Stimulated activated CD8-positive, alpha-beta memory T cell treated with anti-CD3 and anti-CD28 coated beads, Interleukin-12 subunit alpha, Interleukin-12 subunit beta, amount 100 ng/mL, for 24 hours (primary cell): ENCODE data around the gene ASPSCR1.
"Not testable (repeated sequence)": the region's sequence is repeated elsewhere in the genome, so short reads cannot be mapped to it uniquely, and the experiment has no call there.

Source experiments
- DNase-seq: peaks from one replicate; pipeline ENCODE4 v3.0.0-alpha.2; 2020; ENCODE audit errors: extremely low read depth

ASPSCR1 gene

DNA sequence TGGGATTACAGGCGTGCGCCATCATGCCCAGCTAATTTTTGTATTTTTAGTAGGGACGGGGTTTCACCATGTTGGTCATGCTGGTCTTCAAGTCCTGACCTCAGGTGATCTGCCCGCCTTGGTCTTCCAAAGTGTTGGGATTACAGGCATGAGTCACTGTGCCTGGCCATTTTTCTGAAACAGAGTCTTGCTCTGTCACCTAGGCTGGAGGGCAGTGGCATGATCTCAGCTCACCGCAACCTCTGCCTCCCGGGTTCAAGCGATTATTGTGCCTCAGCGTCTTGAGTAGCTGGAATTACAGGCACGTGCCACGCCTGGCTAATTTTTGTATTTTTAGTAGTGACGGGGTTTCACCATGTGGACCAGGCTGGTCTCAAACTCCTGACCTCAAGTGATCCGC lies 4.1 kb downstream of the ASPSCR1 start:
- not testable (repeated sequence) for DNase-seq

DNA sequence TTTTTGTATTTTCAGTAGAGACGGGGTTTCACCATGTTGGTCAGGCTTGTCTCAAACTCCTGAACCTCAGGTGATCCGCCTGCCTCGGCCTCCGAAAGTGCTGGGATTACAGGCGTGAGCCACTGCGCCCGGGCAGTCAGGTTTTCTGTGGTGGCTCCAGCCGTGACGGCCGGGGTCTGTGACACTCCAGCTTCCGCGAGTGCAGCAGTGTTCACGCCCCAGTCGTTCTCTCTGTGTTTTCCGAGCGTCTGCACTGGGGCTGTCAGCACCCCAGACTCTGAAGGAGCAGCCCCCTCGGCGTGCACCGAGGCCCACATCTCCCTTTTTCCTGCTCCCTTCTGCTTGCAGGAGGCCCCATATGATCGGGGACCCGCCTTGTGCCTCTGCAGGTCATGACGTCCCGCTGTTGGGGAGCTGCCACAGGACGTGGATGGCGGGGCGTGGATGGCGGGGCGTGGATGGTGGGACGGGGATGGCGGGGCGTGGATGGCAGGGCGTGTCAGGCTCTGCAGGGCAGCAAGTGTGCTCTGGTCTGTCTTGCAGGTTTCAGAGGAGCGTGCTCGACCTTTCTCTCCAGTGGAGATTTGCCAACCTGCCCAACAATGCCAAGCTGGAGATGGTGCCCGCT lies 5.7 kb downstream of the ASPSCR1 start:
- no peak for DNase-seq

DNA sequence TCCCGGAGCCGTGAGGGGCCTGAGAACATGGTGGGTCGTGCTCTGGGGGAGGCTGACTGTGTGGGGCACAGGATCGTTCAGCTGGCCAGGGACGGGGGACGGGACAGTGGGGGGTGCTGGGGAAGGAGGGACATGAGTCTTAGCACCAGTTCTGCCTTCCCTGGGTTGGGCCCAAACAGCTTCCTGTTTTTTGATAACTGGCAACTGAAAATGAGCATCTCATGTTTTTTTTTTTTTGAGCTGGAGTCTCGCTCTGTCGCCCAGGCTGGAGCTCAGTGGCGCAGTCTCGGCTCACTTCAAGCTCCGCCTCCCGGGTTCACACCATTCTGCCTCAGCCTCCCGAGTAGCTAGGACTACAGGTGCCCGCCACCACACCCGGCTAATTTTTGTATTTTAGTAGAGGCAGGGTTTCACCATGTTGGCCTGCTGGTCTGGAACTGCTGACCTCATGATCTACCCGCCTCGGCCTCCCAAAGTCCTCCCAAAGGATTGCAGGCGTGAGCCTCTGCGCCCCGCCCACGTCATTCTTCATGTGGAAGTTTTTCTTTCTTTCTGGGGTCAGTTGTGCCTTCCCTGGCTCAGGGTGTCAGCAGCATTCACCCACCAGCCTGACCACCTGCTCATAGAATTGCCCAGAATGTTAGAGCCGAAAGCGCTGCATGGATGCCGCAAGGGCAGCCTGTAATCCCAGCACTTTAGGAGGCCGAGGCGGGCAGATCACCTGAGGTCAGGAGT lies 6.4 kb downstream of the ASPSCR1 start:
- DNase-seq: no peak

DNA sequence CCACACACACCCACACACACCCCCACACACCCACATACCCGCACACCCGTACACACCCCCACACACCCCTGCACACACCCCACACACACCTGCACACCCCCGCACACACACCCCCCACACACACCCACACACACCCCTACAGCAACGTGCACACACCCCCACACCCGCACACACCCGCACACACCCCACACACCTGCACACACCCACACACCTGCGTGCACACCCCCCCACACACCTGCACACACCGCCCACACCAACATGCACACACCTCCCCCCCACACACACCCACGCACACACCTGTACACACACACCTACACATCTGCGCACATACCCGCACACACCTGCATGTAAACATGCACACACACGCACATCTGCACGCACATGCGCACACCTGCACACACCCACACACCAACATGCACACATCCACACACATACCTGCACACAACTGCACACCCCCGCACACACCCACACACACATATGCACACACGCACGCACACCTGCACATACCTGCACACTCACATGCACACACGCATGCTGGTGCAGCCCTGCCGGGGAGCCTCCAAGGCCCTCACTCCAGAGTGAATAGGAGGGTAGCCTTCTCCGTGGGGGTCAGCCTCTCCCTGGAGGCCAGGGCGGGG lies 7.5 kb downstream of the ASPSCR1 start:
- no peak for DNase-seq

DNA sequence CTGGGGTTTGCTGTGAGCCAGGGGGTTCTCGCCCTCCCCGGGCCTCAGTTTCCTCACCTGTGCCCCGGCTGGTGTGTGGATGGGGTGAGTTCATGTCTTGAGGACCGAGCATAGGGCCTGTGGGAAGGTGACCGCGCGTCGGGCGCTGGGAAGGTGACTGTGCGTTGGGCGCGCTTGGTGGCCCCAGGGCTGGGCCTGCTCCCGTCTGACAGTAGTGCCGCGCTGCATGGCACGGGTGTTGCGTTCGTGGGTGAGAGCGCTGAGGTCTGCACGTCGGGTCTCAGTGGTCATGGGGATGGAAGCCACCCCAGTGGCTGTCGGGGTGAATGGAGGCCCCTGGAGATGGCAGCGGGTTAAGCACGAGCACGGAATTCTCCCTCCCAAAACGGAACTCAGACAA lies 9.2 kb downstream of the ASPSCR1 start:
- no peak for DNase-seq

DNA sequence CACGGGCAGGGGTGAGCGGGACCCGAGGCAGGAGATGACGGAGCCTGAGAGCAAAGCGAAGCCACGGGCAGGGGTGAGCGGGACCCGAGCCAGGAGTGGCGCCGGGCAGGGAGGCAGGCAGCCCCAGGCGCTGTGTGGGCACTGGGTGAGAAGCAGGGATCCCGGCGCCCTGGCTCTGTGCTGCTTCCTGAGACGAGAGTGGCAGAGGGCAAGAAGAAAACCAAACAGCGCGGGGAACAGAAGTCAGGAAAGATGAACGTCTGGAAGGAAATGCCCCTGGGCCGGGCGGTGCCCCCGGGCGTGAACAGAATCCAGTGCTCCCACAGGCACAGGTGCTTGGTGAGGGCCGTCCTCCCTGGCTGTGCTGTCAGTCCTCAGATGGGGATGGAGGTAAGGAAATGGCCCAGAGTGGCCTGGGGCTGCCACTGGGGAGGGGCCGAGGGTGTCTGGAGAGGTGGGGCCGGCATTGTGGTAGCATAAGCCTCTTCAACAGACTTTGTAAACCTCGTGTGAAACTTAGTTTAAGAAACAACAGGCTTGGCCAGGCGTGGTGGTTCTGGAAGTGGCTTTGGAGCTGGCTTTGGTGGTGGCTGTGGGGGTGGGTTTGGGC lies 9.8 kb downstream of the ASPSCR1 start:
- no peak for DNase-seq

DNA sequence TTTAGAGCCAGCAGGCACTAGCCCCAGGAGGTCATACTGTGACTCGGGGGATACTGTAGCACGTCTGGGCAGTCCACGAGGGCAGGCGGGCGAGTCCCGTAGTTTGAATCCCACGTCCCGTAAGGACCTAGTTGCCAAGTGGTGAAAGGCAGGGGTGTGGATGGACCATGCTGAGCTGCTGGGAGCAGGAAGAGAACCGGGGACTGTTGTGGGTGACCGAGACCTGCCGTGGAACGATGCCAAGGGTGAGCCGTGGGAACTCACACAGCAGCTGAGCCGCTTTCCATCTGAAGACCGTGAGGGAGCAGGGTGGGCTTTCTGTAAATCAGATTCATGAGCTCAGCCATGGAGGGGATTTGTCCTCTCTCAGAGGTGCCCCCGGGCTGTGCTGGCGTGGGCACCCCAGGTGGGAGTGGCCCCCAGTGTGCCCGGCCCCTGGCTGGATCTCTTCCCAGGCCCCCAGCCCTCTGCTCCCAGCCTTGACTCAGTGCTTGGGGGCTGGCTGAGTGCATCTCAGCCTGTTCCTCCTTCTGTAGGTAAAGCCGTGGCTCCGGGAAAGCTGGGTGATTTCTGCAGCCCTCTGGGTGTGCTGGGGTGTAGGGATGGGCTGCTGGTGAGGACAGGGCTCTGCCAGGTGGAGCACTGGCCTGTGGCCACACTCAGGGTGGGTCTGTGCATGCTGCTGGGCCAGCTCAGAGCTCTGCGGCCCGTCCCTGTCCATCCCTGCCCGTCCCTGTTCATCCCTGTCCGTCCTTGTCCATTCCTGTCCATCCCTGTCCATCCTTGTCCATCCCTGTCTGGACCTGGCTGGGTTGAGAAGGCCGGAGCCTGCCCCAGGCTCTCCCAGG lies 13.6 kb downstream of the ASPSCR1 start:
- DNase-seq: no peak

DNA sequence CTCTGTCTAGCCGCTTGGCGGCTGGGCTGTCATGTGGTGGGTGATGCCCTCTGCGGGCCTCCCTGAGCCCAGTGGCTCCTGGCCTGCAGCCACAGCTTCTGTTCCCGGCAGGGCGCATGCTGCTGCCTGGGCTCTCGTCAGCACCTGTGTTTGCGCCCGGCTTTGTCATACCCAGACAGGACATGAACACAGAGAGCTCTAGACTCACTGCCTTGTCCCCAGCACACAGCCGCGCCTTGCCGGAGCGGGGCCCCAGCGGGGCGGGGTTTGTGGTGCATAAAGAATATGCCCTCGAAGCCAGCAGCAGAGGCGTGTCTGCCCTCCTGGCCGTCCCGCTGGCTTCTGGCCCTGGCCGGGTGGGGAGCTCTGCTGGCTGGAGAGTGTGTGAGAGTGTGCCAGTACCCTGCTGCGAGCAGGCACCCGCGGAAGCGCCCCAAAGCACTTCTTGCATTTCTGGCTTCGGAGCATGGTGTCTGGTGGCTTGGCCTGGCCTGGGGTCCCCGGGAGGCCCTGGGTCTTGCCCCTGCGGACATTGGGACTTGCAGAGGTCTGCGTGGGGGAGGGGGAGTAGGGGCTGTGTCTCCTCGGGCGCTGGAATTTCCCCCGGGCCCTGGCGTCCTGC lies 14.4 kb downstream of the ASPSCR1 start:
- DNase-seq: no peak

DNA sequence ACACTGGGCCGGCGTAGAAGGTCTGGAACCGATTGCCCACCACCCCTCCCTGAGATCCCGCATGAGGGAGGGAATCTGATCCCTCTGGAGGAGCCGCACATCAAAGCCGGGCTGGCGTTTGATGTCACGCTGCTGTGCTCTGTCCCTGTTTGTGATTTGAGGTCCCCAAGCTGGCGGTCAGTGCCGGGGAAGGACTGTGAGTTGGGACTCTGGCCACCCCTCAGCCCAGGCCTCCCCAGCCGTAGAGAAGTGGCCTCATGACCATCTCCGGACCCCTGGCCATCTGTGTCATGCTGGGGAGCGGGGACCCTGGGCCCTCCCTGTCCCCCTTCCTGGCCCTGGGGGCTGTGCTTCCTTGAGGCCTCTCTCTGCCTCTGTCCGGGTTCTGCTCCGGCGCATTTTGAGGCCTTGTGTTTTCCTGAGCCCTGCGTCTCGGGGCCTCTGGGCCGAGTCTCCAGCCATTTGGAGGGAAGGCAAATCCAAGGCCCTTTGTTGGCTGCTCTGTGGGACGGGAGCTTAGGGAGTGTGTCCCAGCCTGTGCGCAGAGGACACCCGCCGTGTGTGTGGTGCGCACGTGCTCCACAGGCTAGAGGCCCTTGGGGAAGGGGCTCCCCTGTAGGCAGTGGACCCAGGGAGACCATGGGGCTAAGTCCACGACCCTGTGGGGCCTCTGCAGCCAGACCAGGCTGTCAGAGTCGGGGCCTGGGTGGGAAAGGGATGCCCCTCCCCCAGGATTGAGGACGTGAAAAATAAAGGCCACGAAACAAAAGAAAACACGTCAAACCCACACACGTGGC lies 15.1 kb downstream of the ASPSCR1 start:
- no peak for DNase-seq

DNA sequence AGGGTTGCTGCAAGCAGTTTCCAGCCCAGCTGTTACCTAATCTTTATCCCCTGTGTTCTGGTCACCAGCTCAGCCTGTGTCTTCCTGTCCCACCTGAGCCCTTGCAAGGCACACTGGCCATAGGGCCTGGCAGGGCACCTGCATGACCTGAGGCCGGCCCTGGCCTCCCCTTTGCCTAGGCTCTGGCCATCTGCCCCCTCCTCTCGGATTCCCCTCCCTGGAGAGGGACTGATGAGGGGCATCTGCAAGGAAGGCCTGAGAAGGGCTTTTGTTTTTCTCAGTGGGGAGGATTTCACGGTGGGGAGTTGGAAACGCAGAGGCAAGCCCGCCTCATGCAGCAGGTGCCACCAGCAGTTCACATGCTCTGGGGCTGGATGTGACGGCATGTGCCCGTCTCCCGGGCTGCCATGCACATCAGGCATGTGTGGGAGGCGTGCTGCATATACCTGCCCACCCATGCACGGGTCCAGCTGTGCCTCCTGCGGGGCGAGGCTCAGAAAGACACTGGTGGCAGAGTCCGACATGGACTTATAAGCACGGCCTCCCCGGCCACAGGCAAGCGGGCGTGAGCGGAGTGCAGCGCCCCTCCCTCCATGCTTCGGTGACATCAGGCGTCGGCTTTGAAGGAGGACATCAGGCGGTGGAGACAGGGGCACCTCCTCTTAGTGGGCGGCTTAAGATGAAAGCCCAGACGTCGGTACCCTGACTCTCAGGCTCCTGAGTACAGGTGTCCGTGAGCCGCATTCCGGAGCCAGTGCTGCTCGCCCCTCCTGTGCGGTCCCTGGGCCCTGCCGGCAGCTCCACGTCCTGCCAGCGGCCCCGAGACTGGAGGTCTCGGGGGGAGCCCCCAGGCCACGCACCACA lies 16.5 kb downstream of the ASPSCR1 start:
- no peak for DNase-seq

DNA sequence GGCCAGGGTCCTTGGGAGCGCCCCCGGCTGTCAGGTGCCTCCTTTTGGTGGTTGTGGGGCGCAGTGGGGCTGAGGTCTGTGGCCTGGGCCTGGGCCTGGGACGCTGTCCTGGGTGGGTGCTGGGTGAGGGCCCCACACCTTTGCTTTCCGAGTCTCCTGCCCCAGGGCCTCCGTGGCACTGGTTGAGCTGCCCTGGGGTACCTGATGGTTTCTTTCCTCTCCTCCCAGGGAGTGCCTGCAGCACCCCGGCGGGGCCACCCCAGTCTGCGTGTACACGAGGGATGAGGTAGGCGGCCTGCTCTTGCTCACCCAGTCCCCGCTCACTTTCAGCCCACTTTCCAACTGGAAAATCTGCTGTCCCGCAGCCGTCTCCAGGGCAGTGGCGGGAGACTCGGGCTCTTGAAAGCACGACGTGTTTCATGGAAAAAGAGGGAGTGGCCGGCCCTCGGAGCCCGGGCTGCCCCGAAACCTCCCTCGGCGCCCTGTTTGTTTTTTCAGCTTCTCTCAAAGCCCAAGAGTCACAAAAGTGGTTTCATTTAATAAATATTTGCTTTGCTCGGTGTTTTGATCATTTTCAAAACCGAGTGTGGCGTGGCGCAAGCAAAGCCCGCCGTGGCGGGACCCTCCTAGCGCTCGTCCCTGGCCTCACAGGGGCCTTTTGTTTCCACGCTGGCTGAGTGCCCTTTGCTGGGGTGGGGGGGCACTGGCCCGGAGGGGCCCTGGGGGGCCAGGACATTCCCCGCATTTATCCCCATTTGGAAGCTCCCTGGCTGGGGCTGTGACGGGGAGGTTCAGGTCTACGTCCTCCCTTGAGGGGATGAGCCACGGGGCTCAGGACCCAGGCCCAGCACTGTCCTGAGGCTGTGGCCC lies 17.4 kb downstream of the ASPSCR1 start:
- no peak for DNase-seq

DNA sequence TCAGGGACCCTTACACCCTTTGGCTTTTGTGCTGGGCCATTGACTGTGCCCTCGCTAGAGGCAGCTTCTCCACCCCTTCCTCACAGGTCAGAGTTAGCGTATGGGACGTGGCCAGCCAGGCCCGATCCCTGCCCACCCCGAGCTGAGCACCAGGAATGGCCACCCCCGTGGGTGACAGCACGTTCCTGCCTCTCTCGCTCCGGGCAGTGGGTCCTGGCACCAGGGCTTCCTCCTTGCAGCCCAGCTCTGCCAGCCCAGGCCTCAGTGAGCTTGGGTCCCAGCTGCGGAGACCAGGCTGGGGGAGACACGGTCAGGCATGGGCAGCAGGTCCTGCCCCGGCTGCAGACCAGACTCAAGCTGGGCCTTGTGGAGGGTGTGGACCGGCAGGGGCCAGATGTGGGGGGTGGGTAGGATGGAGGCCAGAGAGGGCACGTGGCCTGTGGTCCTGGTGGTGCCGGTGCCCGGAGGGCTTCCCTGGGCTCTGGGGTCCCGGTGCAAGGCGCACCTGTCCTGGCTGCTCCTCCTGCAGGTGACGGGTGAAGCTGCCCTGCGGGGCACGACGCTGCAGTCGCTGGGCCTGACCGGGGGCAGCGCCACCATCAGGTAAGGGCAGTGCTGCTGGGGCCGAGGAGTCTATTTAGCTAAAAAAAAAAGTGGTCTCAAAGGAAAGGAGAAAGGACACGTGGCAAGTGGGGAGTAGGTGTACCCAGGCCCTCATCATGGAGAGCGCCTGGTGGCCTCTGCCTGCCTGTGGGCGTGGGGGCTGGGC lies 18.2 kb downstream of the ASPSCR1 start:
- no peak for DNase-seq

DNA sequence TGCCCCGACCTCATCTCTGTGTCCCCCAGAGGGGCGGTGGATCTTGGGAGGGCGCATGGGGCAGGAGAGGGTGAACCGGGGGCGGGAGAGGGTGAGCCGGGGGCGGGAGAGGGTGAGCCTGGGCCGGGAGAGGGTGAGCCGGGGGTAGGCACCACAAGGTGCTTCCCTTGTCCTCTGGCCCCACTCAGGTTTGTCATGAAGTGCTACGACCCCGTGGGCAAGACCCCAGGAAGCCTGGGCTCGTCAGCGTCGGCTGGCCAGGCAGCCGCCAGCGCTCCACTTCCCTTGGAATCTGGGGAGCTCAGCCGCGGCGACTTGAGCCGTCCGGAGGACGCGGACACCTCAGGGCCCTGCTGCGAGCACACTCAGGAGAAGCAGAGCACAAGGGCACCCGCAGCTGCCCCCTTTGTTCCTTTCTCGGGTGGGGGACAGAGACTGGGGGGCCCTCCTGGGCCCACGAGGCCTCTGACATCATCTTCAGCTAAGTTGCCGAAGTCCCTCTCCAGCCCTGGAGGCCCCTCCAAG lies 18.9 kb downstream of the ASPSCR1 start:
- DNase-seq: no peak

DNA sequence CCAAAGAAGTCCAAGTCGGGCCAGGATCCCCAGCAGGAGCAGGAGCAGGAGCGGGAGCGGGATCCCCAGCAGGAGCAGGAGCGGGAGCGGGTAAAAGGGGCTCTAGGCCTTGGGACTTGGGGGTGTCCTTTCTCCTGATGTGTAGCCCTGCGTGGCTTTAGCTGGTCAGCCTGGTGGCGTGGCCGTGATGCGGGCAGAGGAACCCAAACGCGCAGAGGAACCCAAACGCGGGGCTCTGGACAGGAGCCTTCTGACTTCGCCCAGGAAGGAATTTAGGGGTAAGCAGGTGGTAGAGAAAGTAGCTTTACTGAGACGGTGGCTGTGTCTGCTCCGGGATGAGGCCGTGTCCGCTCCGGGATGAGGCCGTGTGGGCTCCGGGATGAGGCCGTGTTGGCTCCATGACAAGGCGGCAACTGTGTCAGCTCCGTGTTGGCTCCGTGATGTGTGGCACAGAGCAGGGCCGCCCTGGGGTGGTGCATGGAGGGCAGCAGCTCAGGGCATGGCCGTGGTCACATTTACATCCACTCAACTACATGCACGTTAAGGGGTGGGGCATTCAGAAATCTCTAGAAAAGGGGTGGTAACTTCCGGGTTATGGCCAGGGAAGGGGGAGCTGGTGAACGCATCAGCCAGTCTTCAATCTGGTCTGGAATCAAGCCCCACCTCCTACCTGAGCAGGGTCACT lies 19.5 kb downstream of the ASPSCR1 start:
- DNase-seq: no peak

DNA sequence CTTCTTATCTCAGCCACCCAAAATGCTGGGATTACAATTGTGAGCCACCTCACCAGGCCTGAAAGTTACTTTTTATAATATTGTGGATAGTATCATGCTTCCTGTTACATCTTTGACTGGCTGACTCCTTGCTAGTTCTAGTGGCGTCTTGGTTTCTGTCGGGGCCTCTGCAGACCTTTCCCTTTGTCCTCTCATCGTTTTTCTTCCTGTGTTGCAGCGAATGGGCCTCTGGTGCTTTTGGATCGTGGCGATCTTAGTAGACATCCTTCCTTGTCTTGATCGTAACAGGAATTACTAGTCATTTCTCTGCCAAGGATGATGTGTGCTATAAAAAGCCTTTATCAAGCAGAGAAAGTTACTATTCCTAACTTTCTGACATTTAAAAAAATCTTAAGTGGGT lies 20.8 kb downstream of the ASPSCR1 start:
- no peak for DNase-seq

DNA sequence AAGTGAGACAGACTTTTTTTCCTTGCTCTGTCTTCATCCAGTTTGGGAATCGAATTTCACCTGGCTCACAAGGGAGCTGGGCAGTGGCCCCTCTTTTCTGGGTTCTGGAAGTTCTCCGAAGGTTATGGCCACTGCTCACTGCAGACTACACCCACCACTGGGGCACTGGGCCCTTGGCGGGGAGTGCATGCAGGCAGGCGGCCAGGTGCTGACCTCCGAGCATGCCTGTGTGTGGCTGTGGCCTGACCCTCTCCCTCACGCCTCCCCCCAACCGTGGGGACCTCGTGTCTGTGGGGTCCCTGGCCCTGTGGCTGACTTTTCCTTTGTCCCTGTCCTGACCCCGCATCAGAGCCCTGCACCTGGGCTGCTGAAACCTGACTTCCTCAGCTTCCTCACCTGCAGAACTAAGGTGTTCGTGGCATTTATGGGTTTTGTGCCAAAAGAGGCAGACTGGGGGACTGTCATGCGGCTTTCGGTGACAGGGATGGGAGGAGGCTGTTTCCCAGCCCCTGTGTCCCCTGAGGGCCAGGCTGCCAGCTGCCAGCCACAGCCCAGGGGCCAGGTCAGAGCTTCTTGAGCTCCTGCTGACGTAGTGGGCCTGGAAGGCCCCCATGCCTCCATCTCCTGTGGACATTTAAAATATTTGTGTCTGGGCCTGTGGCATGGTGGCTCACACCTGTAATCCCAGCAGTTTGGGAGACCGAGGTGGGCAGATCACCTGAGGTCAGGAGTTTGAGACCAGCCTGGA lies 21.4 kb downstream of the ASPSCR1 start:
- DNase-seq: no peak
